GM20000 (cell line): ENCODE results near the gene ZP2.

Experiments
- DNase-seq: peaks from one replicate; pipeline ENCODE4 v3.0.0; 2012; ENCODE audit warnings: low spot score
- TF ChIP-seq, protein P1 (sequence below): IDR thresholded peaks from 2 replicates; pipeline ENCODE4 v1.5.1; 2012; ENCODE audit warnings: mild to moderate bottlenecking, control low read depth; ENCODE audit errors: extremely low read depth, missing control alignments

Gene ZP2

DNA sequence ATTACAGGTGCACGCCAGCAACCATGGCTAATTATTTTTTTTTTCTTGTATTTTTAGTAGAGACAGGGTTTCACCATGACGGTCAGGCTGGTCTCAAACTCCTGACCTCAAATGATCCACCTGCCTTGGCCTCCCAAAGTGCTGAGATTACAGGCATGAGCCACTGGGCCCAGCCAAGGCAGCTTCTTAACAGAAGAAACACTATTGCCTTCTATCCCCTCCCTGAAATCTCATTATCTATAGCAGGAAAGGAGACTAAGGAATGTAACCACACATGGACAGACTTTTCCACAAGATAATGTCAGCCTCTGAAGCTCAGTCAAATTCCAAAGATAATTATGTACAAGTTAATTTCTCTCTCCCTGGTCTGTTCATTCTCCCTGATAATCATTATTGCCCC, 5.7 kb upstream of the ZP2 start:
- DNase-seq: no peak
- TF ChIP-seq, protein P1, sequence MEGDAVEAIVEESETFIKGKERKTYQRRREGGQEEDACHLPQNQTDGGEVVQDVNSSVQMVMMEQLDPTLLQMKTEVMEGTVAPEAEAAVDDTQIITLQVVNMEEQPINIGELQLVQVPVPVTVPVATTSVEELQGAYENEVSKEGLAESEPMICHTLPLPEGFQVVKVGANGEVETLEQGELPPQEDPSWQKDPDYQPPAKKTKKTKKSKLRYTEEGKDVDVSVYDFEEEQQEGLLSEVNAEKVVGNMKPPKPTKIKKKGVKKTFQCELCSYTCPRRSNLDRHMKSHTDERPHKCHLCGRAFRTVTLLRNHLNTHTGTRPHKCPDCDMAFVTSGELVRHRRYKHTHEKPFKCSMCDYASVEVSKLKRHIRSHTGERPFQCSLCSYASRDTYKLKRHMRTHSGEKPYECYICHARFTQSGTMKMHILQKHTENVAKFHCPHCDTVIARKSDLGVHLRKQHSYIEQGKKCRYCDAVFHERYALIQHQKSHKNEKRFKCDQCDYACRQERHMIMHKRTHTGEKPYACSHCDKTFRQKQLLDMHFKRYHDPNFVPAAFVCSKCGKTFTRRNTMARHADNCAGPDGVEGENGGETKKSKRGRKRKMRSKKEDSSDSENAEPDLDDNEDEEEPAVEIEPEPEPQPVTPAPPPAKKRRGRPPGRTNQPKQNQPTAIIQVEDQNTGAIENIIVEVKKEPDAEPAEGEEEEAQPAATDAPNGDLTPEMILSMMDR: no peak

DNA sequence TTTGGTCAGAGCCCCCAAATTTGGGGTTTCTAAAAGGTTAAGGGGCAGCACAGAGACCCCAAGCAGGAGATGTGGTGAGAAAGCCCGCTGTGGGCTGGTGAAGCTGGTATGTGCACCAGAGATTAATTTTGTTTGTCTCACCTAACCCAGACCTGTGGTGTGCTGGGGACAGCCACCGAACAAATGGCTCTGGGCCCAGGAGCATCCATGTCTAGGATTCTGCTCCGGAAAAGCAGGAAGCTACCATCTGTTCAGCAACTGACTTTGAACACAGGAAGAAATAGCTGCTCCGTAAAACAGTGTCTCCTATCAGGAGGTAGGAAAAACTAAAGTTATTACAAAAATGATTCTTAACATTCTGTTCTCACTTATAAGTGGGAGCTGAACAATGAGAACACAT, 2.7 kb upstream of the ZP2 start:
- no peak for DNase-seq
- TF ChIP-seq, protein P1: no peak

DNA sequence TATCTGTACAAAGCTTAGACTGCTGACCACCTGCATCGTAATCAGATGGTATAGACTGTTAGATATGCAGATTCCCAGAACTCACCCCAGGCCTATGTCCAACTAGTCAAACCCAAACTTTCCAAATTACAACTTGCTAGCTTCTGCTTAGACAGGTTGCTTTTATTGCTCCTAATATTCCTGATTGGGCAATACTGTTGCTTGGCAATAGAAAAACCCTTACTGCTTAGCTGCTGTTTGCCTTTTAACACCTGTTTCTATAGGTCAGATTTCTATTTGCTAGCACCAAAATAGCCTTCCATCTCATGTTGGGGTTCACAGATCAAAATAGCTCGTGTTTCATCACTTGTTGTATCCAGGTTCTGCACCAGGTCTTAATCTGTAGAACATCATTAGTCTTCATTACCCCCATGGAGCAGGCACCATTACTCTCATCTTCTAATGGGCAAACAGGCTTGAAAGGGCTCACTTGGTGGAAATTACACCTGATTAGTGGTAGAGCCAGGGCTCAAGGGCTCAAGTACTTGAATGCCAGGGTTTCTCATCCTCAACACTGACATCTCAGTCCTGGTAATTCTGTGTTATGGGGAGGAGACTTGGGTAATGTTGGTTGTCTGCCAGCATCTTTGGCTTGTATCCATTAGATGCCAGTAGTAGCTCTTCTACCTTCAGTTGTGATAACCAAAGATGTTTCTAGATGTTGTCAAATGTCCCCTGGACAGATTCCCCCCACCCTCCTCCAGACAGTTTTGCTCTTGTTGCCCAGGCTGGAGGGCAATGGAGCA, 2.7 kb downstream of the ZP2 start:
- no peak for DNase-seq
- TF ChIP-seq, protein P1: no peak

DNA sequence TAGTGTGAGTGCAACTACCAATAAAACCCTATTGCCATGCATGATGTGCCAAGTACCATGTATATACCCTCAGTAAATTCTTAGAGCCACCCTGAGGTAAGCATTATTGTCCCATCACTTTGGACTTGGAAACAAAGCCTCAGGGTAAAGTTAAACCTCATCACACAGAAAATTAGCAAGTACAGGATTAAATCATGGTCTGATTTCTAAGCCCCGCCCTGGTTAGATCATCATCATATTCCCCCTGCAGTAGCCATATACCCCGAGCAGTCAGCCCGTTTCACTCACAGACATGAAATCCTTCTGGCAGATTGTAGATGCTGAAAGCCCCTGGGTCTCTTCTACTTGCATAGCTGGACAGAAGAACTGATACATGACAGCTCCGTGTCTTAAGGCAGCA, 4.8 kb downstream of the ZP2 start:
- DNase-seq: no peak
- TF ChIP-seq, protein P1: no peak

DNA sequence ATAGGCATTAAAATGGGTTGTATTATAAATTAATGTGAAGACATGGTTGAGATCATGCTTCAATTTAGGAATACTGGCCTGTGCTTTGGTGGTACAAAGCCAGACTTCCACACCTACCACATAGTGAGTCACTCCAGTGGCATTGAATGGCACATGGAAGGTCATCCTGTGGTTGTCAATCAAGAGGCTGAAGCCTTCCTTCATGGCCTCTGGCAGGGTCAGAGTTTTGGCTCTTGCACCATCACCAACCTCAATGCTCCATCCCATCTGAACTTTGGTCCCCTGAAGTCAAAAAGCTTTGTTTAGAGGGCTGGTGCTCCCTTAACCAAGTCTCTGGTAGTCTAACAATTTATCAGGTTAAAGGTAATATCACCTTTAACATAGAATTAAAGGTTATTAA, 6.1 kb downstream of the ZP2 start:
- DNase-seq: no peak
- TF ChIP-seq, protein P1: no peak

DNA sequence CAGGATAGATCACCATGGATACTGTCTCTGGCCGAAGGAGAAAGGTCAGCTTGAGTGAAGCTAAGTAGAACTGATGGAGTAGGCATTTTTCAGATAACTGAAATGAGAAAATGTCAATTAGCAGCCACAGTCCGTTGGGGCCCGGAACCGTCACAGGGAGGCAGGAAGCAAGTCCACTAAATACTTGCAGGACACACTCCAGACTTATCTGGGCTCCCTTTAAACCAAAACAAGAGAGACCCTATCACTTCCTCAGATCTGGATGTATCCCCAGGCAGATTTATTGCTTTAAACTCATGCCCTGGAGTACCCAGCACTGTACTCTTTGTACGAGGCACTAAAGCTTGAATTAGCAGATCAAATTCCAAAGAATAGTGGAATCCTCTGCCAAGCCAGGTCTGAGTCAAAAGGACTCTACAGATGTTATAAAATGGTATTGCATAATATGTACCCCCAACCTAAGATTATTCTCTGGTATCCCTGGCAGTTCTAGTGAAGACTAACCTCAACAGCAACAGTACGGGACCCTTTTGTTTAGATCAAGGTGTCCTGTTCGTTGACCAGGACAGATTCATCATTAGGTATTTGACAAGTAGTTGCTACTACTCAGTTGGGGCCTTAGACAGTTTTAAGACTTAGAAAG, 8.1 kb downstream of the ZP2 start:
- TF ChIP-seq, protein P1: no peak
- no peak for DNase-seq

DNA sequence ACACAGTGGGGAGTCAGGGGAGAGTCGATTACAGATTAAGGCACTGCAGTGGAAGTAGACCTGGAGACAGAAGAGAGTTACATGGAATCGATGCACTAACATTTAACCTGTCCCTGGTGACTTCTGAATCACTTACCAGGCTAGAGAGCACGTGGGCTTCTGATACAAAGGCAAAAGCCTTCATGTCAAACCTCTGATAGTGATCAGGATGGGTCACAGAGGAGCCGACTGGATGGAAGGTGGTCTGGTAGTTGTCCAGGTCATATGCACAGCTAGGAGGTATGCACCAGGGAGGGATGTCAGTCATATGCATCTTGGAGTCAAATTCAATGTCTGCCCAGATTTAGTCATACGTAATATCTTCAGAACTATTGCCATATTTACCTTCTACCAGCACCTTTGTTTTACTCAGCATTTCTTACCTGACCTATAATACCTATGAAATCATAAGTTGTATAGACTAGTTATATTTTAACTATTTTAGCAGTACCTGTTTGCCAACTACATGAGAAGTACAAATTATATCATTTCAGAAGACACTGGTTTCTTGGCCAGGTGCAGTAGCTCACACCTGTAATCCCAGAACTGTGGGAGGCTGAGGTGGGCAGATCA, 11.7 kb downstream of the ZP2 start:
- DNase-seq: no peak
- TF ChIP-seq, protein P1: no peak
